A549 (cell line): ENCODE measurements around the gene SUV39H1. TPM values are rescaled to one million over a fixed set of nuclear protein-coding genes. Genes with fewer than 3 reads are reported as not detected.

Experiments
- ATAC-seq, 2 experiments: fragments of 200-7000 bp in 1 of 2; fragments of >200 bp in 1 of 2; cut with Nextera tagmentation in 1 of 2; cut with Tn5 transposase in 1 of 2; 3 replicates each; pipeline versions ENCODE4 v1.8.0 to v1.9.1; 2018 to 2020; ENCODE audit warnings: mild to moderate bottlenecking in 1 of 2, moderate library complexity in 1 of 2
- CTCF ChIA-PET: fragments of 300-600 bp; sonication (Branson Sonifier 250); formaldehyde crosslinking; extraction: SDS; loops from one replicate; lab custom pipeline; 2021; ENCODE audit warnings: antibody characterized with exemption, inconsistent platforms; lab: Yijun Ruan, JAX
- POLR2A ChIA-PET: fragments of 350-600 bp; formaldehyde crosslinking; extraction: SDS; loops from one replicate; lab custom pipeline; 2021; ENCODE audit warnings: antibody characterized with exemption, inconsistent platforms; lab: Yijun Ruan, JAX
- DNase-seq, 2 experiments: peaks; one replicate each; pipeline versions ENCODE4 v3.0.0 to v3.0.0-alpha.2; 2011 to 2016; ENCODE audit warnings: low read depth in 1 of 2, low spot score in 1 of 2
- FAIRE-seq: peaks from 2 replicates; lab custom pipeline; 2011; peaks lifted over from hg19 to GRCh38; lab: Jason Lieb, UNC
- H3K27ac ChIP-seq, 2 experiments: fragments of >200 bp; sonication (Bioruptor Twin); formaldehyde crosslinking; 3 replicates each; pipeline ENCODE4 v1.5.1; 2016 to 2017
- H3K4me1 ChIP-seq: fragments of >200 bp; sonication (Bioruptor Twin); formaldehyde crosslinking; 3 replicates; pipeline ENCODE4 v1.6.1; 2016
- H3K4me2 ChIP-seq: fragments of >200 bp; sonication (Bioruptor Twin); formaldehyde crosslinking; 3 replicates; pipeline ENCODE4 v1.6.1; 2016
- H3K4me3 ChIP-seq: fragments of >200 bp; sonication (Bioruptor Twin); formaldehyde crosslinking; 3 replicates; pipeline ENCODE4 v1.5.1; 2016
- H3K9me3 ChIP-seq: fragments of >200 bp; sonication (Bioruptor Twin); formaldehyde crosslinking; 3 replicates; pipeline ENCODE4 v1.6.1; 2016
- ATOH8 ChIP-seq: fragments of 250-450 bp; sonication (Bioruptor Pico); IDR thresholded peaks from 2 replicates; pipeline ENCODE4 v1.5.0; 2020; ENCODE audit warnings: low read depth, mild to moderate bottlenecking, moderate library complexity
- BCL3 ChIP-seq: fragments of >200 bp; sonication (Bioruptor Twin); formaldehyde crosslinking; IDR thresholded peaks from 3 replicates; pipeline ENCODE4 v1.6.1; 2016
- CBX2 ChIP-seq: fragments of 200-600 bp; sonication (generic); IDR thresholded peaks from 2 replicates; pipeline ENCODE4 v1.6.1; 2016; ENCODE audit warnings: low read depth, mild to moderate bottlenecking, borderline replicate concordance
- CHD2 ChIP-seq: fragments of 150-350 bp; IDR thresholded peaks from 2 replicates; pipeline ENCODE4 v1.6.1; 2014; ENCODE audit warnings: low read length; ENCODE audit not compliant: partially characterized antibody
- CHD4 ChIP-seq: fragments of 200-600 bp; sonication (generic); IDR thresholded peaks from 2 replicates; pipeline ENCODE4 v1.6.1; 2016; ENCODE audit warnings: antibody characterized with exemption, mild to moderate bottlenecking, borderline replicate concordance
- E2F6 ChIP-seq: IDR thresholded peaks from 2 replicates; pipeline ENCODE4 v1.6.1; 2012; ENCODE audit warnings: low read depth, borderline replicate concordance
- EHF ChIP-seq: fragments of 250-450 bp; sonication (Bioruptor Pico); IDR thresholded peaks from 2 replicates; pipeline ENCODE4 v1.5.0; 2020; ENCODE audit warnings: mild to moderate bottlenecking
- EHMT2 ChIP-seq: fragments of 200-600 bp; sonication (generic); IDR thresholded peaks from 2 replicates; pipeline ENCODE4 v1.6.1; 2016; ENCODE audit warnings: antibody characterized with exemption, low read depth, mild to moderate bottlenecking, moderate library complexity
- ESRRA ChIP-seq: fragments of 150-350 bp; IDR thresholded peaks from 2 replicates; pipeline ENCODE4 v1.6.1; 2014; ENCODE audit warnings: mild to moderate bottlenecking, low read length, borderline replicate concordance
- HOXB13 ChIP-seq: fragments of 250-450 bp; sonication (Bioruptor Pico); IDR thresholded peaks from 2 replicates; pipeline ENCODE4 v1.5.0; 2020; ENCODE audit warnings: low read depth, mild to moderate bottlenecking, moderate library complexity
- HOXB5 ChIP-seq: fragments of 250-450 bp; sonication (Bioruptor Pico); IDR thresholded peaks from 2 replicates; pipeline ENCODE4 v1.5.0; 2020; ENCODE audit warnings: mild to moderate bottlenecking, moderate library complexity
- JUNB ChIP-seq: fragments of >200 bp; sonication (Bioruptor Twin); formaldehyde crosslinking; IDR thresholded peaks from 2 replicates; pipeline ENCODE4 v1.6.1; 2016
- KDM5A ChIP-seq: fragments of 200-600 bp; sonication (generic); IDR thresholded peaks from 2 replicates; pipeline ENCODE4 v1.6.1; 2016; ENCODE audit warnings: antibody characterized with exemption, mild to moderate bottlenecking
- MAFK ChIP-seq: fragments of 450-650 bp; IDR thresholded peaks from 2 replicates; pipeline ENCODE4 v1.6.1; 2014; ENCODE audit not compliant: partially characterized antibody
- MAX ChIP-seq: IDR thresholded peaks from 2 replicates; pipeline ENCODE4 v1.6.1; 2012
- MYC ChIP-seq: IDR thresholded peaks from 2 replicates; pipeline ENCODE4 v1.6.1; 2012; ENCODE audit warnings: mild to moderate bottlenecking, inconsistent platforms, low read length, improper control_type of control experiment, borderline replicate concordance
- PBX3 ChIP-seq: IDR thresholded peaks from 2 replicates; pipeline ENCODE4 v1.6.1; 2012
- PHF8 ChIP-seq: fragments of 200-600 bp; sonication (generic); IDR thresholded peaks from 2 replicates; pipeline ENCODE4 v1.6.1; 2016; ENCODE audit warnings: low read depth, mild to moderate bottlenecking, antibody characterized with exemption, moderate library complexity, borderline replicate concordance
- RARB ChIP-seq: fragments of 250-450 bp; sonication (Bioruptor Pico); IDR thresholded peaks from 2 replicates; pipeline ENCODE4 v1.8.0; 2021; ENCODE audit warnings: mild to moderate bottlenecking, moderate library complexity
- RNF2 ChIP-seq: fragments of 200-600 bp; sonication (generic); IDR thresholded peaks from 2 replicates; pipeline ENCODE4 v1.6.1; 2016; ENCODE audit warnings: low read depth, mild to moderate bottlenecking, antibody characterized with exemption, moderate library complexity, borderline replicate concordance
- SMC3 ChIP-seq: fragments of >200 bp; sonication (Bioruptor Twin); formaldehyde crosslinking; IDR thresholded peaks from 3 replicates; pipeline ENCODE4 v1.6.1; 2018; ENCODE audit warnings: inconsistent platforms
- TFCP2L1 ChIP-seq: fragments of 250-450 bp; sonication (Bioruptor Pico); IDR thresholded peaks from 2 replicates; pipeline ENCODE4 v1.5.0; 2021; ENCODE audit warnings: mild to moderate bottlenecking
- ZC3H11A ChIP-seq: fragments of 450-650 bp; IDR thresholded peaks from 2 replicates; pipeline ENCODE4 v1.6.1; 2014; ENCODE audit warnings: antibody characterized with exemption, mild to moderate bottlenecking
- whole genome bisulfite sequencing: methylation state at CpG from one replicate; pipeline ENCODE4 v1.1.6; 2017; ENCODE audit errors: missing lambda C conversion rate; 5-methylcytosine and 5-hydroxymethylcytosine counted together
- polyA plus RNA-seq, 4 experiments: library from polyadenylated mRNA; depleted of rRNA in 3 of 4; stranded (reverse); fragments of >200 nt; fragmentation: RNase III in 1 of 4; extraction: RNeasy Plus Mini Kit Qiagen cat#74134 plus additional on column Dnase treatment in 1 of 4; gene quantifications; 2 replicates in 3 of 4; 3 replicates in 1 of 4; pipeline ENCODE4 v1.2.3, GENCODE V29; 2011 to 2017

SUV39H1 gene
- polyA plus RNA-seq, 2 of the 4 experiments (the other 2 are of a cell fraction), result 13.4 to 19.9 TPM

- WGBS, result 45% methylated on average over 5 of the region's 5 CpGs
- ATAC-seq, result no peak
- Histone ChIP-seq H3K4me3 (no peak overlapping the region), H3K4me2 (no peak overlapping the region), H3K27ac (no peak overlapping the region), H3K9me3 (no peaks in the 10 kb centered on the region), H3K4me1 (no peaks in the 10 kb centered on the region)
- no peak for TF ChIP-seq RNF2
- no peak for TF ChIP-seq HOXB5 (CRISPR knock-in tag)
- no peak for TF ChIP-seq TFCP2L1 (CRISPR knock-in tag)
- no peak for TF ChIP-seq MAFK
- no peak for TF ChIP-seq RARB (CRISPR knock-in tag)
- TF ChIP-seq PBX3, result no peak
- TF ChIP-seq KDM5A, result no peak
- TF ChIP-seq EHF (CRISPR knock-in tag), result no peak
- no peak for TF ChIP-seq JUNB
- TF ChIP-seq BCL3, result no peak
- TF ChIP-seq E2F6, result no peak
- no peak for TF ChIP-seq MAX
- TF ChIP-seq EHMT2, result no peak
- no peak for TF ChIP-seq CHD4
- TF ChIP-seq CHD2, result no peak
- DNase-seq, result no peak
- peak; percentile 39 for FAIRE-seq
- ChIA-PET POLR2A (no interaction called here), CTCF (interaction anchor here (0.9 kb wide), 1 partner anchor 13 kb away, joined by 3 read pairs; the partner anchor contains the start of gene GLOD5)
Measured at GRCh38 chrX:48749182-48749581, 52.6 kb downstream of the SUV39H1 start.

GRCh38 chrX:48751343-48751742, 54.8 kb downstream of the SUV39H1 start:
- ChIA-PET POLR2A (no interaction called here), CTCF (interaction anchor here (1.4 kb wide), 1 partner anchor 33 kb away, joined by 5 read pairs; no protein-coding TSS in a partner anchor)
- 0 out of 3 replicates have a peak, but pooled peaks cover 5% of the 10 kb centered on the region for H3K4me1 ChIP-seq
- H3K4me2 ChIP-seq, result no peak overlapping the region
- H3K4me3 ChIP-seq, result no peak overlapping the region
- DNase-seq (no peak), FAIRE-seq (no peak), ATAC-seq (no peak)
- H3K9me3 ChIP-seq, result no peaks in the 10 kb centered on the region
- WGBS, result 87% methylated on average over 3 of the region's 3 CpGs
- no peak overlapping the region for H3K27ac ChIP-seq
- TF ChIP-seq MAX, result no peak
- TF ChIP-seq TFCP2L1 (CRISPR knock-in tag), result no peak
- no peak for TF ChIP-seq SMC3
- no peak for TF ChIP-seq JUNB
- no peak for TF ChIP-seq RNF2
- TF ChIP-seq CBX2, result no peak
- TF ChIP-seq ESRRA, result no peak
- no peak for TF ChIP-seq PHF8

- FAIRE-seq (no peak), DNase-seq (no peak), ATAC-seq (no peak)
- POLR2A ChIA-PET, result no interaction called here
- H3K27ac ChIP-seq, result no peak overlapping the region
- no peak overlapping the region for H3K4me3 ChIP-seq
- H3K9me3 ChIP-seq, result no peaks in the 10 kb centered on the region
- no peak overlapping the region for H3K4me2 ChIP-seq
- WGBS, result 53% methylated on average over 6 of the region's 7 CpGs
- TF ChIP-seq MAFK, result no peak
- TF ChIP-seq HOXB13 (CRISPR knock-in tag), result no peak
- TF ChIP-seq TFCP2L1 (CRISPR knock-in tag), result no peak
- no peak for TF ChIP-seq EHF (CRISPR knock-in tag)
- TF ChIP-seq ZC3H11A, result no peak
- no peak for TF ChIP-seq ATOH8 (CRISPR knock-in tag)
- TF ChIP-seq MYC, result no peak
- TF ChIP-seq PBX3, result no peak
- H3K4me1 ChIP-seq, result 0 out of 3 replicates have a peak, but pooled peaks cover 5% of the 10 kb centered on the region
- CTCF ChIA-PET, result interaction anchor here (0.8 to 1.4 kb wide), 2 partner anchors 16 to 31 kb away, joined by 3 to 5 read pairs; no protein-coding TSS in a partner anchor
Measured at GRCh38 chrX:48752498-48752897, 56.0 kb downstream of the SUV39H1 start.
